Fibroblast of lung (primary cell): ENCODE results near the gene KCTD16.

Experiments used
- EZH2 ChIP-seq: IDR thresholded peaks from 2 replicates; pipeline ENCODE4 v1.5.1; 2012; ENCODE audit warnings: low read length, control low read depth, mild to moderate bottlenecking; ENCODE audit errors: missing control alignments
- TF ChIP-seq, protein P1 (sequence below), 2 donors: IDR thresholded peaks in 1 of 2; conservative IDR thresholded peaks in 1 of 2; 1 replicate in 1 of 2; 2 replicates in 1 of 2; pipeline ENCODE4 v1.5.1; 2011 to 2012; ENCODE audit warnings: low read length in 2 of 2, control low read depth in 1 of 2, inconsistent platforms in 1 of 2, low read depth in 1 of 2, mild to moderate bottlenecking in 1 of 2

DNA sequence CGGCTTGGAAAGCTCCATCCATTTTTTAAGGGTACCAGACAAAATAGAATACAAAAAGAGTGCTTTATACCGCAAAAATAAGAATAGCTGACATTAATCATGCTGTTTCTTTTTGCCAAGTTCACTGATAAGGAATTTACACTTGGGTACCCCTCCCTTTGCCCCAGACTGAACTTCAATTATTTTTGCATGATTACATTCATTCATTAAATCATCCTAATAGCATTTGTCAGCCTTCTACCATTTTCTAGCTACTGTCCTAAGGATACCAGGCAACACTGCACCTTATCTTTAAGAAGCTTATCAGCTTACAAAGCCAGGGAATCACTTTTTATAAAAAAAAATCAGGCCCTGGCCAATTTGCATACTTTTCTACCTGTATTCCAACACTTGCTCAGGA lies 48.6 kb upstream of the KCTD16 start:
- TF ChIP-seq, protein P1, sequence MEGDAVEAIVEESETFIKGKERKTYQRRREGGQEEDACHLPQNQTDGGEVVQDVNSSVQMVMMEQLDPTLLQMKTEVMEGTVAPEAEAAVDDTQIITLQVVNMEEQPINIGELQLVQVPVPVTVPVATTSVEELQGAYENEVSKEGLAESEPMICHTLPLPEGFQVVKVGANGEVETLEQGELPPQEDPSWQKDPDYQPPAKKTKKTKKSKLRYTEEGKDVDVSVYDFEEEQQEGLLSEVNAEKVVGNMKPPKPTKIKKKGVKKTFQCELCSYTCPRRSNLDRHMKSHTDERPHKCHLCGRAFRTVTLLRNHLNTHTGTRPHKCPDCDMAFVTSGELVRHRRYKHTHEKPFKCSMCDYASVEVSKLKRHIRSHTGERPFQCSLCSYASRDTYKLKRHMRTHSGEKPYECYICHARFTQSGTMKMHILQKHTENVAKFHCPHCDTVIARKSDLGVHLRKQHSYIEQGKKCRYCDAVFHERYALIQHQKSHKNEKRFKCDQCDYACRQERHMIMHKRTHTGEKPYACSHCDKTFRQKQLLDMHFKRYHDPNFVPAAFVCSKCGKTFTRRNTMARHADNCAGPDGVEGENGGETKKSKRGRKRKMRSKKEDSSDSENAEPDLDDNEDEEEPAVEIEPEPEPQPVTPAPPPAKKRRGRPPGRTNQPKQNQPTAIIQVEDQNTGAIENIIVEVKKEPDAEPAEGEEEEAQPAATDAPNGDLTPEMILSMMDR (conservative IDR thresholded peaks at IDR 0.05 in 1 of 2, IDR thresholded peaks at IDR 0.05 in 1 of 2; ENCODE audit: low read depth in 1 of 2, low read length in 2 of 2): no peak
- TF ChIP-seq EZH2: no peak
